BLaER1 treated with 17β-estradiol and CSF1 and Interleukin-3, amounts not matched to agents 10 nM and 100 nM (cell line): ENCODE data around the gene EIF2B4.

Source experiments
- H3K27ac ChIP-seq, 11 experiments: shearing (Covaris generic); formaldehyde crosslinking; 2 replicates each; pipeline ENCODE4 v1.8.1; 2022
- H3K27me3 ChIP-seq, 11 experiments: shearing (Covaris generic); formaldehyde crosslinking; 2 replicates each; pipeline ENCODE4 v1.8.1; 2022
- H3K36me3 ChIP-seq, 11 experiments: shearing (Covaris generic); formaldehyde crosslinking; 2 replicates each; pipeline ENCODE4 v1.8.1; 2022
- H3K4me1 ChIP-seq, 10 experiments: shearing (Covaris generic); formaldehyde crosslinking; 2 replicates each; pipeline ENCODE4 v1.8.1; 2022
- H3K4me2 ChIP-seq, 11 experiments: shearing (Covaris generic); formaldehyde crosslinking; 2 replicates each; pipeline ENCODE4 v1.8.1; 2022
- H3K4me3 ChIP-seq, 10 experiments: shearing (Covaris generic); formaldehyde crosslinking; 2 replicates each; pipeline ENCODE4 v1.8.1; 2022
- H3K9ac ChIP-seq, 11 experiments: shearing (Covaris generic); formaldehyde crosslinking; 2 replicates each; pipeline ENCODE4 v1.8.1; 2022
- H3K9me3 ChIP-seq, 11 experiments: shearing (Covaris generic); formaldehyde crosslinking; replicated peaks in 1 of 11; 2 replicates each; pipeline ENCODE4 v1.8.1; 2022
- H4K20me1 ChIP-seq, 11 experiments: shearing (Covaris generic); formaldehyde crosslinking; 2 replicates each; pipeline ENCODE4 v1.8.1; 2022
- Cebpa-rat ChIP-seq, 11 experiments: shearing (Covaris generic); IDR thresholded peaks; 2 replicates each; pipeline ENCODE4 v1.8.1; 2022

EIF2B4 gene

DNA sequence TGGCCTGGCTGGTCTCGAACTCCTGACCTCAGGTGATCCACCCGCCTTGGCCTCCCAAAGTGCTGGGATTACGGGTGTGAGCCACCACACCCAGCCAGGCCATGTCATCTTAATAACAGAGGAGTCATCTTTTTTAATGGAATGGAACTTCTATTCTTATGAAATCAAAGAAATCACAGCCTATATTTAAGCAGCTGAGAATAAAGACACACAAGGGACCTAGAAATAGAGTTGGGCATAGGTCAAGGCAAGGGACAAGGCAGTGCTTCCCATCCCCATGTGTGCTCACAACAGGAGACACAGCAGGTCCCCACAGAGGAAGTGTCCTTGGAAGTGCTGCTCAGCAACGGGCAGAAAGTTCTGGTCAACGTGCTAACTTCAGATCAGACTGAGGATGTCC, 3.4 kb upstream of the EIF2B4 start:
- Histone ChIP-seq H3K36me3 (peaks cover 58 to 74% (median 63%) of the 10 kb centered on the region in 11 experiments), H3K4me3 (no peak overlapping the region)

GRCh38 chr2:27372937-27373336, 2.8 kb upstream of the EIF2B4 start:
- Histone ChIP-seq H3K4me1 (peaks cover 41 to 57% (median 45%) of the 10 kb centered on the region in 10 experiments), H3K9ac (peak overlapping the region; percentile 92 to 100 (median 97); a peak in 14 of 22 replicates), H3K27me3 (no peaks in the 10 kb centered on the region), H3K9me3 (no peaks in the 10 kb centered on the region), H3K4me3 (peak overlapping the region in 4 of 10 experiments; percentile 1 to 93 (median 89); a peak in 7 of 20 replicates), H3K27ac (peak overlapping the region in 9 of 11 experiments; percentile 24 to 99 (median 98); a peak in 13 of 22 replicates), H3K4me2 (peak overlapping the region; percentile 80 to 94 (median 88)), H3K36me3 (peaks cover 58 to 74% (median 63%) of the 10 kb centered on the region in 11 experiments), H4K20me1 (peaks cover 17 to 58% (median 38%) of the 10 kb centered on the region in 11 experiments; a peak in 17 of 22 replicates)
- no peak for TF ChIP-seq Cebpa-rat (IDR thresholded peaks at IDR 0.05)

More for the DNA sequence above, 3.4 kb upstream of the EIF2B4 start:
- Histone ChIP-seq H3K9me3 (no peaks in the 10 kb centered on the region), H3K9ac (peak overlapping the region in 1 of 11 experiments; percentile 15; a peak in 1 of 22 replicates), H4K20me1 (peaks cover 17 to 59% (median 44%) of the 10 kb centered on the region in 11 experiments; a peak in 17 of 22 replicates), H3K27ac (no peak overlapping the region), H3K4me2 (peak overlapping the region; percentile 80 to 94 (median 88); a peak in 15 of 22 replicates), H3K27me3 (no peaks in the 10 kb centered on the region), H3K4me1 (peaks cover 38 to 57% (median 44%) of the 10 kb centered on the region in 10 experiments)
- no peak for TF ChIP-seq Cebpa-rat (IDR thresholded peaks at IDR 0.05)

- Histone ChIP-seq H3K9me3 (no peaks in the 10 kb centered on the region), H4K20me1 (peaks cover 7 to 39% (median 18%) of the 10 kb centered on the region in 11 experiments; a peak in 15 of 22 replicates), H3K4me3 (peak overlapping the region; percentile 76 to 98 (median 90)), H3K27ac (peak overlapping the region; percentile 85 to 99 (median 98)), H3K9ac (peak overlapping the region; percentile 92 to 100 (median 97)), H3K4me2 (peak overlapping the region; percentile 80 to 94 (median 88)), H3K27me3 (no peaks in the 10 kb centered on the region), H3K36me3 (peaks cover 57 to 74% (median 63%) of the 10 kb centered on the region in 11 experiments), H3K4me1 (peaks cover 41 to 58% (median 45%) of the 10 kb centered on the region in 10 experiments)
- no peak for TF ChIP-seq Cebpa-rat (IDR thresholded peaks at IDR 0.05)
Observed at GRCh38 chr2:27370816-27371620, 880 bp upstream of the EIF2B4 start.

DNA sequence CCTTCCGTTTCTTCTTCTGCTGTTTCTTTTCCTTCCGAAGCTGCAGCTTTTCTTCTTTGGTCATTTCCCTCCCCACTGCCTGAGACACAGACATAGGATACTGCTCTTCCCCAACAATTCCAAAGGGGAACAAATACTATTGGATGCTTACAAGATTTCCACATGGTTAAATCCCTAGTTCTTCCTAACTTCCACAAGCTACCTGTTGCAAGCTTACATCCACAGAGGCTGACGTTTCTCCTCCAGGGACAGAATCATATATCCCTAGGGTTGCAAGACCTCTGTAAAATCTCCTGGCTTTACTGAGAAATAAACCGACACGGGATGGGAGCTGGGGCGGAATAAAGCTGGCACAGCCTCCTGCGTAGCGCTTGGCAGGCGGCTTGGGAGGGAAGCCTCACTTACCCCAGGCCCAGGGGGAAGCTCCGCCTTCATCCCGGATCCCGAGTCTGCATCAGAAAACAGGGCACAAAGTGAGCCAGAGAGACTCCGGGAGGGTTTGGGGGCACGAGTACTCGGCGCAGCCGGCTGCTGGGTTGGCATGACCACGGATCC, 590 bp downstream of the EIF2B4 start:
- H3K4me2 ChIP-seq, result peak overlapping the region; percentile 88 to 98 (median 94)
- no peak for TF ChIP-seq Cebpa-rat (IDR thresholded peaks at IDR 0.05)
- H3K9me3 ChIP-seq, result no peaks in the 10 kb centered on the region
- H4K20me1 ChIP-seq, result peaks cover 0 to 33% (median 10%) of the 10 kb centered on the region in 11 experiments; a peak in 13 of 22 replicates
- peak overlapping the region; percentile 76 to 98 (median 90) for H3K4me3 ChIP-seq
- H3K36me3 ChIP-seq, result peaks cover 53 to 74% (median 63%) of the 10 kb centered on the region in 11 experiments
- no peaks in the 10 kb centered on the region for H3K27me3 ChIP-seq
- peak overlapping the region; percentile 73 to 99 (median 98) for H3K27ac ChIP-seq
- H3K4me1 ChIP-seq, result peaks cover 41 to 49% (median 43%) of the 10 kb centered on the region in 10 experiments
- H3K9ac ChIP-seq, result peak overlapping the region; percentile 92 to 100 (median 97)

DNA sequence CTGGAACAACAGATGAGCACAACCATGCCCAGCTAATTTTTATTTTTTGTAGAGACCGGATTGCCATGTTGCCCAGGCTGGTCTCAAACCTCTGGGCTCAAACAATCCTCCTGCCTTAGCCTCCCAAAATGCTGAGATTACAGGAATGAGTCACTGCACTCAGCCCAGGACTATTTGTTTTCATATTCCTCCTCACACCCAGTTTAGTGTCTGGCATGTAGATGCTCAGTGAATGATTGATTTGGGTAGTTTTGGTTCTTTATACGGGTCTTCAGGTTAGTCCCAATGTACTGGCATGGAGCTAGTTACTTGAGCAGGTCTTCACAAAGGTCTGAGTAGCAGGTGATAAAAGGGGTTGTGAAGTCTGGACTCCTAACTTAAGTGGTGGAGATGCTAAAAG, 6.2 kb downstream of the EIF2B4 start:
- peaks cover 0 to 32% (median 12%) of the 10 kb centered on the region in 11 experiments; a peak in 10 of 22 replicates for H4K20me1 ChIP-seq
- H3K4me1 ChIP-seq, result peaks cover 7 to 14% (median 12%) of the 10 kb centered on the region in 10 experiments
- no peak overlapping the region for H3K27ac ChIP-seq
- no peak overlapping the region for H3K4me2 ChIP-seq
- no peaks in the 10 kb centered on the region for H3K9me3 ChIP-seq
- no peak overlapping the region for H3K9ac ChIP-seq
- no peaks in the 10 kb centered on the region for H3K27me3 ChIP-seq
- peaks cover 55 to 79% (median 68%) of the 10 kb centered on the region in 11 experiments for H3K36me3 ChIP-seq
- no peak for TF ChIP-seq Cebpa-rat (IDR thresholded peaks at IDR 0.05)
- H3K4me3 ChIP-seq, result no peak overlapping the region

GRCh38 chr2:27362678-27363420, 7.3 kb downstream of the EIF2B4 start:
- H3K27ac ChIP-seq, result no peak overlapping the region
- H4K20me1 ChIP-seq, result peaks cover 0 to 28% (median 12%) of the 10 kb centered on the region in 11 experiments; a peak in 9 of 22 replicates
- H3K36me3 ChIP-seq, result peaks cover 46 to 72% (median 64%) of the 10 kb centered on the region in 11 experiments
- TF ChIP-seq Cebpa-rat (IDR thresholded peaks at IDR 0.05), result no peak
- H3K4me2 ChIP-seq, result no peak overlapping the region
- no peak overlapping the region for H3K4me3 ChIP-seq
- H3K9ac ChIP-seq, result no peak overlapping the region
- H3K4me1 ChIP-seq, result peaks cover 7 to 11% (median 8%) of the 10 kb centered on the region in 10 experiments
- H3K9me3 ChIP-seq, result no peaks in the 10 kb centered on the region; a peak in 2 of 22 replicates
- H3K27me3 ChIP-seq, result no peaks in the 10 kb centered on the region

GRCh38 chr2:27356382-27357181, 13.6 kb downstream of the EIF2B4 start, which contains the start of gene GTF3C2:
Gene GTF3C2, minus strand, starts transcription at chr2:27356764. Its CDS starts 13,210 bp downstream, at chr2:27343554.
- Histone ChIP-seq H3K27ac (peak within 1 kb of the TSS; percentile 70 to 99 (median 91)), H3K27me3 (no peaks in the 10 kb centered on the region), H3K4me1 (peaks cover 34 to 42% (median 39%) of the 10 kb centered on the region in 10 experiments)

More at GRCh38 chr2:27356382-27357181, 13.6 kb downstream of the EIF2B4 start, which contains the start of gene GTF3C2:
- Histone ChIP-seq H3K4me3 (peak within 1 kb of the TSS; percentile 74 to 90 (median 80)), H3K9ac (peak within 1 kb of the TSS; percentile 84 to 99 (median 92)), H4K20me1 (peaks cover 7 to 34% (median 19%) of the 10 kb centered on the region in 11 experiments; a peak in 18 of 22 replicates), H3K9me3 (no peaks in the 10 kb centered on the region; a peak in 2 of 22 replicates), H3K4me2 (peak within 1 kb of the TSS; percentile 81 to 97 (median 93)), H3K36me3 (peaks cover 0 to 33% (median 11%) of the 10 kb centered on the region in 11 experiments; a peak in 11 of 22 replicates)
- TF ChIP-seq Cebpa-rat (IDR thresholded peaks at IDR 0.05), result peak in 2 of 11 experiments; percentile 20 to 54; a peak in 1 of 22 replicates
